GM19240 (cell line): ENCODE data around the gene FLNA.

ENCODE experiments used
- DNase-seq: peaks from one replicate; pipeline ENCODE4 v3.0.0; 2011; ENCODE audit warnings: low spot score; ENCODE audit not compliant: insufficient read length

The FLNA gene

GRCh38 chrX:154378059-154378798 is 3.8 kb upstream of the FLNA start:
- peak; percentile 72 for DNase-seq

GRCh38 chrX:154376774-154377173 is 2.3 kb upstream of the FLNA start:
- DNase-seq = no peak

GRCh38 chrX:154375156-154375504 is 696 bp upstream of the FLNA start:
- no peak for DNase-seq

- DNase-seq = no peak
Measured at GRCh38 chrX:154373340-154374306, 811 bp downstream of the FLNA start.

GRCh38 chrX:154372612-154373022 is 1.8 kb downstream of the FLNA start:
- DNase-seq = peak; percentile 41

- no peak for DNase-seq
Measured at GRCh38 chrX:154371789-154372300, 2.6 kb downstream of the FLNA start.

- peak; percentile 64 for DNase-seq
Measured at GRCh38 chrX:154371017-154371788, 3.2 kb downstream of the FLNA start.

GRCh38 chrX:154370300-154371016 is 4.0 kb downstream of the FLNA start:
- no peak for DNase-seq

GRCh38 chrX:154369449-154370299 is 4.8 kb downstream of the FLNA start:
- peak; percentile 34 for DNase-seq

- DNase-seq = peak; percentile 54
Measured at GRCh38 chrX:154368630-154369448, 5.6 kb downstream of the FLNA start.

- no peak for DNase-seq
Measured at GRCh38 chrX:154367474-154368308, 6.7 kb downstream of the FLNA start.

- DNase-seq = no peak
Measured at GRCh38 chrX:154366666-154367055, 7.8 kb downstream of the FLNA start.

- no peak for DNase-seq
Measured at GRCh38 chrX:154365997-154366665, 8.3 kb downstream of the FLNA start.

GRCh38 chrX:154365052-154365600 is 9.3 kb downstream of the FLNA start:
- DNase-seq = no peak

- DNase-seq = no peak
Measured at GRCh38 chrX:154363706-154364439, 10.6 kb downstream of the FLNA start.

- no peak for DNase-seq
Measured at GRCh38 chrX:154362085-154362742, 12.2 kb downstream of the FLNA start.
